GM12801 (cell line): ENCODE data around the gene GNG2.

Experiments
- TF ChIP-seq, protein P1 (sequence below): IDR thresholded peaks from one replicate; pipeline ENCODE4 v1.5.1; 2011; ENCODE audit warnings: control low read depth; ENCODE audit not compliant: insufficient read length; ENCODE audit errors: extremely low read depth

The GNG2 gene

DNA sequence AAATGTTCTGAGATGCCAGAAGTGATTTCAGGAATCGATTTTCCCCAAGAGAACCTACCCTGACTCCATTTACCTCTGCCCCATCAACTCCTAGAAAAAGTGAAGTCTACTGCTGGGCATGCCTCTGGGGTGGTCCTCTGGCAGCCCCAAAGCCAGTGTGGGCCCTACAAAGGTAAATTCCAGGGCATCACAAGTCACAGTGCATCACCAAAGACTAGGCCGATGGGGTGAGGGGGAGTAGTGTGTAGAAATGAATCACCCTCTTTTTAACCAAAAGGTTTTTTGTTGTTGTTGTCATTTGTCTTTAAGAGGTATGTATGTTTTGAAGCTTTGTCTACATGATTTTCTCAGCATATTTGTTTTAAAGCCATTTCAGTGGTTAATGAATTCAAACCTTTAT is 82.6 kb downstream of the GNG2 start:
- TF ChIP-seq, protein P1, sequence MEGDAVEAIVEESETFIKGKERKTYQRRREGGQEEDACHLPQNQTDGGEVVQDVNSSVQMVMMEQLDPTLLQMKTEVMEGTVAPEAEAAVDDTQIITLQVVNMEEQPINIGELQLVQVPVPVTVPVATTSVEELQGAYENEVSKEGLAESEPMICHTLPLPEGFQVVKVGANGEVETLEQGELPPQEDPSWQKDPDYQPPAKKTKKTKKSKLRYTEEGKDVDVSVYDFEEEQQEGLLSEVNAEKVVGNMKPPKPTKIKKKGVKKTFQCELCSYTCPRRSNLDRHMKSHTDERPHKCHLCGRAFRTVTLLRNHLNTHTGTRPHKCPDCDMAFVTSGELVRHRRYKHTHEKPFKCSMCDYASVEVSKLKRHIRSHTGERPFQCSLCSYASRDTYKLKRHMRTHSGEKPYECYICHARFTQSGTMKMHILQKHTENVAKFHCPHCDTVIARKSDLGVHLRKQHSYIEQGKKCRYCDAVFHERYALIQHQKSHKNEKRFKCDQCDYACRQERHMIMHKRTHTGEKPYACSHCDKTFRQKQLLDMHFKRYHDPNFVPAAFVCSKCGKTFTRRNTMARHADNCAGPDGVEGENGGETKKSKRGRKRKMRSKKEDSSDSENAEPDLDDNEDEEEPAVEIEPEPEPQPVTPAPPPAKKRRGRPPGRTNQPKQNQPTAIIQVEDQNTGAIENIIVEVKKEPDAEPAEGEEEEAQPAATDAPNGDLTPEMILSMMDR = no peak

DNA sequence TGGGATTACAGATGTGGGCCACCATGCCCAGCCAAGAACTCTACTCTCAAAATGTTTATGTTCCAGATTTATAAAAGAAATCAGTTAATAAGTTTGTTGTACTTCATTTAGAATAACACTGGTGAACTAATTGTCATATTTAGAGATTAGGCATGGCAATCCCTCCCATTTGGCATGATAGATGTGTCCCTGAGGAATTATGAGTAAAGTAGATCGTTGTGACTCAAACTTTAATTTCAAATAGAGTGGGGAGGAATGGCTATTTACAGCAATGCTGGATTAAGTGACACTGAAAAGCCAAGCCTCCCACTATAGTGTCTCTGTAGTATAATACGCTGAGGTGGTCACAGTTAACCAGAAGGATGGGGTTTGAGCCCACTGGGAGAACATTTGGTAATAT is 89.6 kb downstream of the GNG2 start:
- TF ChIP-seq, protein P1 = no peak

DNA sequence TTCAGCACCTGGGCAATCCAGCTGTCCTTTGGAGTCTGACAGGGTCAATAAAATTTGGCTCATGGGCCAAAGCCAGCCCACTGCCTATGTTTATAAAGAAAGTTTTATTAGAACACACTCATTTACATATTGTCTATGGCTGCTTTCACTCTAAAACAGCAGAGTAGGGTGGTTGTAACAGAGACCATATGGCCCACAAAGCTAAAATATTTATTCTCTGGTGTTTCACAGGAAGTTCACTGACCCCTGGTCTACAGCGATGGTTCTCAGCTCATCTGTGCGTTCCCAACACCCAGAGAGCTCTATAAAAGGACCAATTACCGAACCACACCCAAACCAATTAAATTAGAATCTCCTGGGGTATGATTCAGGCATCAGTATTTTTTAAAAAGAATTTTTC is 91.2 kb downstream of the GNG2 start:
- TF ChIP-seq, protein P1 = no peak

DNA sequence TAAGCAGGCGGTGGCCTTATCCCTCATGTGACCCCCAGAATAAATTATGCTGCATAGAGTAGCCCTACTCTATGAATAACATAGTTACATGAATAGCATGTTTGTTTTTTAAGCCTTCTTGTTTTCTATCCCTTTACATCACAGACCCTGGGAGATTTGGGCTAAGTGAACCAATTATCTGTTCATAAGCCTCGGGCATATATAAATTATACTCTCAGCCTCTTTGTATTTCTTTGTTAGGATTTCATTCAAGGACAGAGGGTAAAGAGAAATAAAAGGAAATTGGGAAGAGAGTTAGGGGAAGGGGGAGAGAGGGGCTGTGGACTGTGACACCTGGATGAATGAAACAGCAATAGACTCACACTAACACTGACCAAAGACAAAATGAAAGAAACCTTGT is 93.6 kb downstream of the GNG2 start:
- TF ChIP-seq, protein P1 = no peak

DNA sequence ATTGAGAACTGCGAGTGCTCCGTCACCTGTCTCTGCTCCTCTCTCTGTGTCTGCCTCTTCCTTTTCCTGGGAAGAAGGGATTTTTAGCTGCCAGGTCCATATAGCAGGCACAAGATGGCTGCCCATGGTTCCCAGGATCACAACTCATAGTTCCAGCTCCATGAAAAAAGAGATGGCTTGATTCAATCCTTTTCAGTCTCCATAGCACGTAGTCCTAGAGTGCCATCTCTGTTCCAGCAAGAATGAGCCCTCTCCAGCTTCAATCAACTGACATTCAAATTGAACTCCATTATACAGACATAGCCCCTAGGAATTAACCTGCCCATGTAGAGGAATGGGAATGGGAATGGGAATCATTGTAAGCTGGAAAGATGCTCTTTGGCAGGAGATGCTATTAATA is 94.2 kb downstream of the GNG2 start:
- TF ChIP-seq, protein P1 = no peak

DNA sequence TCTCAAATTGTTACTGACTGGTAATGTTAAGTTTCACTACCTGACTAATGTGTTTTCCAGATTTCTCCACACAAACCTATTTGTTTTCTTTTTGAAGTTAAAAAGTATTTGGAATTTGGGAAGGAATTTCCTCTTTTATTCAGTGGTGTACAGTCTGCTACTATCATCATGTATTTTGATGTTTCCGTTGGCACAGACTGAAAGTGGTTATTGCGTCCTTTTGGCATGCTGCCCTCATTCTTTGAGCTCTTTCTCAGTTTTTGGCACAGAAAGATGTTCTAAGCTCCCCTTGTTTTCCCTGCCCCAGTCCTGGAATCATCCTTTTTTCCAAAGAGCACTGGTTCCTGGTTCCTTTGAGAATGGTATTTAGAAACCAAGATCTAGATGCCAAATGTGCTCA is 97.5 kb downstream of the GNG2 start:
- TF ChIP-seq, protein P1 = no peak

DNA sequence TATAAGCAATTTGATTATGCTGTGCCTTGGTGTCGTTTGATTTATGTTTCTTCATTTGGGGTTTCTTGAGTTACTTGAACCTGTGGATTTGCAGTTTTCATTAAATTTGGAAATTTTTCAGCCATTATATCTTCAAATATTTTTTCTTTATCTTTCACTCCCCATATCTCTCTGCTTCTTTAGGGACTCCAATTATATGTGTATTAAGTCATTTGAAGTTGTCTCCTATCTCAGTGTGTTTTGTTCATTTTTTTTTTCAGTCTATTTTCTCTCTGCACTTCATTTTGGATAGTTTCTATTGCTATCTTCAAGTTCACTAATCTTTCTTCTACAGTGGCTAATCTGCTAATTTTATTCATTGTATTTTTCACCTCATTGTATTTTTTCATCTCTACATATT is 99.5 kb downstream of the GNG2 start:
- TF ChIP-seq, protein P1 = no peak

DNA sequence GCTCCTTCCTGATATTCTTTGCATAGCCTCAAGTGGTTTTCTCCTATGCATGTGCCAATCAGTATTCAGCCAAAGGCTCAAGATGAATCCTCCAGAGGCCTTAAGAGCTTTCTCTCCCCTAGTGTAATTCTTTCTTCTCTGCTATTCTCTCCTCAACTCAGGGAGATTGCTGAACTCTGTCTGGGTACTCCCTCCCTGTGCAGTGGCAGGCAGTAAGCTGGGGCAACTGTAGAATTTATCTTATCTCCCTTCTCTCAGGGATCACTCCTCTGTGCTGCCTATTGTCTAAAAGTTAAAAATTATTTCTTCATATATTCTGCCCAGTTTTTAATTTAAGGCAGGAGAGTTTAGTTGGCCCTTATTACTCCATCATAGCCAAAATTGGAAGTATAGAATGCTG is 100.5 kb downstream of the GNG2 start:
- TF ChIP-seq, protein P1 = no peak
